SK-N-SH treated with all-trans-retinoic acid at 6 μM for 48 hours (cell line): ENCODE data around the gene FCHO2.
"Not testable (repeated sequence)": the region's sequence is repeated elsewhere in the genome, so short reads cannot be mapped to it uniquely, and the experiment has no call there.

Source experiments
- ATAC-seq: fragments of 200-7000 bp; cut with Tn5 transposase; 3 replicates; pipeline ENCODE4 v1.9.1; 2020; ENCODE audit warnings: mild to moderate bottlenecking, moderate library complexity
- BACH2 ChIP-seq: fragments of 250-450 bp; sonication (Bioruptor Pico); IDR thresholded peaks from 2 replicates; pipeline ENCODE4 v1.9.0; 2021; ENCODE audit warnings: mild to moderate bottlenecking, borderline replicate concordance
- CSDC2 ChIP-seq: fragments of 250-450 bp; sonication (Bioruptor Pico); IDR thresholded peaks from 2 replicates; pipeline ENCODE4 v1.5.0; 2020; ENCODE audit warnings: mild to moderate bottlenecking, moderate library complexity
- ESRRG ChIP-seq: fragments of 250-450 bp; sonication (Bioruptor Pico); IDR thresholded peaks from 2 replicates; pipeline ENCODE4 v1.6.1; 2021; ENCODE audit warnings: mild to moderate bottlenecking
- GLIS3 ChIP-seq: fragments of 250-450 bp; sonication (Bioruptor Pico); IDR thresholded peaks from 2 replicates; pipeline ENCODE4 v1.5.0; 2020; ENCODE audit warnings: mild to moderate bottlenecking, moderate library complexity
- ISL1 ChIP-seq: fragments of 250-450 bp; sonication (Bioruptor Pico); IDR thresholded peaks from 2 replicates; pipeline ENCODE4 v2.1.2; 2022; ENCODE audit warnings: mild to moderate bottlenecking, moderate library complexity
- PATZ1 ChIP-seq: fragments of 250-450 bp; sonication (Bioruptor Pico); IDR thresholded peaks from 2 replicates; pipeline ENCODE4 v1.8.0; 2020; ENCODE audit warnings: mild to moderate bottlenecking, moderate library complexity, borderline replicate concordance
- PPARA ChIP-seq: fragments of 250-450 bp; sonication (Bioruptor Pico); IDR thresholded peaks from 2 replicates; pipeline ENCODE4 v1.5.0; 2020; ENCODE audit warnings: mild to moderate bottlenecking, borderline replicate concordance
- RARB ChIP-seq: fragments of 250-450 bp; sonication (Bioruptor Pico); IDR thresholded peaks from 2 replicates; pipeline ENCODE4 v1.8.0; 2021; ENCODE audit warnings: mild to moderate bottlenecking, moderate library complexity
- TCF4 ChIP-seq: fragments of 250-450 bp; sonication (Bioruptor Pico); IDR thresholded peaks from 2 replicates; pipeline ENCODE4 v1.8.0; 2021; ENCODE audit warnings: mild to moderate bottlenecking, moderate library complexity, borderline replicate concordance
- TOX ChIP-seq: fragments of 250-450 bp; sonication (Bioruptor Pico); IDR thresholded peaks from 2 replicates; pipeline ENCODE4 v1.8.0; 2021; ENCODE audit warnings: mild to moderate bottlenecking, moderate library complexity, borderline replicate concordance
- ZC3H10 ChIP-seq: fragments of 250-450 bp; sonication (Bioruptor Pico); IDR thresholded peaks from 2 replicates; pipeline ENCODE4 v1.5.1; 2021; ENCODE audit warnings: mild to moderate bottlenecking, moderate library complexity
- ZFP3 ChIP-seq: fragments of 250-450 bp; sonication (Bioruptor Pico); IDR thresholded peaks from 2 replicates; pipeline ENCODE4 v1.5.0; 2020; ENCODE audit warnings: mild to moderate bottlenecking, moderate library complexity
- ZFP30 ChIP-seq: fragments of 450-650 bp; formaldehyde crosslinking; IDR thresholded peaks from 2 replicates; pipeline ENCODE4 v1.5.0; 2022; ENCODE audit warnings: mild to moderate bottlenecking, moderate library complexity
- ZNF565 ChIP-seq: fragments of 450-650 bp; formaldehyde crosslinking; conservative IDR thresholded peaks from 2 replicates; pipeline ENCODE4 v1.5.0; 2020; ENCODE audit warnings: low read depth, mild to moderate bottlenecking, moderate library complexity
- ZNF70 ChIP-seq: fragments of 450-650 bp; formaldehyde crosslinking; IDR thresholded peaks from 2 replicates; pipeline ENCODE4 v1.5.0; 2020; ENCODE audit warnings: mild to moderate bottlenecking, moderate library complexity
- ZNF8 ChIP-seq: fragments of 450-650 bp; formaldehyde crosslinking; IDR thresholded peaks from 2 replicates; pipeline ENCODE4 v1.5.0; 2020; ENCODE audit warnings: mild to moderate bottlenecking, moderate library complexity
- TF ChIP-seq, protein P1 (sequence below): fragments of 250-450 bp; sonication (Bioruptor Pico); IDR thresholded peaks from 2 replicates; pipeline ENCODE4 v1.5.1; 2021; ENCODE audit warnings: mild to moderate bottlenecking, moderate library complexity
- TF ChIP-seq, protein P2 (sequence below): fragments of 250-450 bp; sonication (Bioruptor Pico); IDR thresholded peaks from 2 replicates; pipeline ENCODE4 v1.8.0; 2021; ENCODE audit warnings: low read depth, mild to moderate bottlenecking, moderate library complexity, borderline replicate concordance

The FCHO2 gene

GRCh38 chr5:72959257-72959656 lies 3.4 kb downstream of the FCHO2 start (continued):
- TF ChIP-seq, protein P1, sequence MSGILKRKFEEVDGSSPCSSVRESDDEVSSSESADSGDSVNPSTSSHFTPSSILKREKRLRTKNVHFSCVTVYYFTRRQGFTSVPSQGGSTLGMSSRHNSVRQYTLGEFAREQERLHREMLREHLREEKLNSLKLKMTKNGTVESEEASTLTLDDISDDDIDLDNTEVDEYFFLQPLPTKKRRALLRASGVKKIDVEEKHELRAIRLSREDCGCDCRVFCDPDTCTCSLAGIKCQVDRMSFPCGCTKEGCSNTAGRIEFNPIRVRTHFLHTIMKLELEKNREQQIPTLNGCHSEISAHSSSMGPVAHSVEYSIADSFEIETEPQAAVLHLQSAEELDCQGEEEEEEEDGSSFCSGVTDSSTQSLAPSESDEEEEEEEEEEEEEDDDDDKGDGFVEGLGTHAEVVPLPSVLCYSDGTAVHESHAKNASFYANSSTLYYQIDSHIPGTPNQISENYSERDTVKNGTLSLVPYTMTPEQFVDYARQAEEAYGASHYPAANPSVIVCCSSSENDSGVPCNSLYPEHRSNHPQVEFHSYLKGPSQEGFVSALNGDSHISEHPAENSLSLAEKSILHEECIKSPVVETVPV (CRISPR knock-in tag), result no peak

DNA sequence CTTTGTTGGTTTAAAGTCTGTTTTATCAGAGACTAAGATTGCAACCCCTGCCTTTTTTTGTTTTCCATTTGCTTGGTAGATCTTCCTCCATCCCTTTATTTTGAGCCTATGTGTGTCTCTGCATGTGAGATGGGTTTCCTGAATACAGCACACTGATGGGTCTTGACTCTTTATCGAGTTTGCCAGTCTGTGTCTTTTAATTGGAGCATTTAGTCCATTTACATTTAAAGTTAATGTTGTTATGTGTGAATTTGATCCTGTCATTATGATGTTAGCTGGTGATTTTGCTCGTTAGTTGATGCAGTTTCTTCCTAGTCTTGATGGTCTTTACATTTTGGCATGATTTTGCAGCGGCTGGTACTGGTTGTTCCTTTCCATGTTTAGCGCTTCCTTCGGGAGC lies 18.6 kb downstream of the FCHO2 start:
- not testable (repeated sequence) for ATAC-seq

DNA sequence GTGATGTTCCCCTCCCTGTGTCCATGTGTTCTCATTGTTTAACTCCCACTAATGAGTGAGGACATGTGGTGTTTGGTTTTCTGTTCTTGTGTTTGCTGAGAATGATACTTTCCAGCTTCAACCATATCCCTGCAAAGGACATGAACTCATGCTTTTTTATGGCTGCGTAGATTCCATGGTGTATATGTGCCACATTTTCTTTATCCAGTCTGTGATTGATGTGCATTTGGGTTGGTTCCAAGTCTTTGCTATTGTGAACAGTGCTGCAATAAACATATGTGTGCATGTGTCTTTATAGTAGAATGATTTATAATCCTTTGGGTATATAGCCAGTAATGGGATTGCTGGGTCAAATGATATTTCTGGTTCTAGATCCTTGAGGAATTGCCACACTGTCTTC lies 21.0 kb downstream of the FCHO2 start:
- ATAC-seq, result not testable (repeated sequence)

DNA sequence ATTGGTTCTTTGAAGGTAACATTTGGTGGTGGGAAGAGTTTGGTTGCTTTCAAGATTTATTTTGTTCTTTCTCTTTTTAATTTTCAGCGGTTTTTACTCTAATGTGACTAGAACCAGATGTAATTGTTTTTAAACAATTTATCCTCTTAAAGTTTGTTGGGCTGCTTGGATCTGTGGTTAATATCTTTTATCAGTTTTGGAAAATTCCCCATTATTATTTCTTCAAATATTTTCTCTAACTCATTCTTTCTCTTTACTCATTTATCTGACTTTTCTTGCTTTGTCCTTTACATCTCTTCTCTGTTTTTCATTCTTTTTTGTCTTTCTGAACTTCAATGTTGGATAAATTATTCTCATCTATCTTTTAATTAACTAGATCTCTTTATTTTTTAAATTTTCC lies 29.9 kb downstream of the FCHO2 start:
- TF ChIP-seq PPARA (CRISPR knock-in tag) (no peak), ZNF565 (no peak)
- TF ChIP-seq, all 23 proteins: peak for 0
- no peak for ATAC-seq

DNA sequence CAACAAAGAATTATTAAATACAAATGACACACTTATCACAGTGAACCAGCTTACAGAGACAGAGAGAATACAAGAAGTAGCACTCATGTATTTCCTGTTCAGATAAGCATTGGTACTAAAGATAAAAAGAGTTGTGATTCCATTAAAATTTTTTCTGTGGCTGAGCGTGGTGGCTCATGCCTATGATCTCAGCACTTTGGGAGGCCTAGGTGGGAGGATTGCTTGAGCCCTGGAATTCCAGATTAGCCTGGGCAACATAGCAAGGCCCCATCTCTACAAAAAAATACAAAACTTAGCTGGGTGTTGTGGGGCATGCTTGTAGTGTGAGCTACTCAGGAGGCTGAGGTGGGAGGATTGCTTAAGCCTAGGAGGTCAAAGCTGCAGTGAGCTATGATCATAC lies 32.9 kb downstream of the FCHO2 start:
- no peak for TF ChIP-seq CSDC2 (CRISPR knock-in tag)
- TF ChIP-seq, all 23 proteins: peak for 0
- ATAC-seq, result no peak

- TF ChIP-seq ZNF565 (no peak), GLIS3 (CRISPR knock-in tag) (no peak), ZFP3 (CRISPR knock-in tag) (no peak), CSDC2 (CRISPR knock-in tag) (no peak), BACH2 (CRISPR knock-in tag) (no peak), ZFP30 (CRISPR knock-in tag) (no peak), TOX (CRISPR knock-in tag) (no peak), ZC3H10 (CRISPR knock-in tag) (no peak), ESRRG (CRISPR knock-in tag) (no peak), TCF4 (CRISPR knock-in tag) (no peak)
- TF ChIP-seq, protein P1 (CRISPR knock-in tag), result no peak
- TF ChIP-seq, protein P2, sequence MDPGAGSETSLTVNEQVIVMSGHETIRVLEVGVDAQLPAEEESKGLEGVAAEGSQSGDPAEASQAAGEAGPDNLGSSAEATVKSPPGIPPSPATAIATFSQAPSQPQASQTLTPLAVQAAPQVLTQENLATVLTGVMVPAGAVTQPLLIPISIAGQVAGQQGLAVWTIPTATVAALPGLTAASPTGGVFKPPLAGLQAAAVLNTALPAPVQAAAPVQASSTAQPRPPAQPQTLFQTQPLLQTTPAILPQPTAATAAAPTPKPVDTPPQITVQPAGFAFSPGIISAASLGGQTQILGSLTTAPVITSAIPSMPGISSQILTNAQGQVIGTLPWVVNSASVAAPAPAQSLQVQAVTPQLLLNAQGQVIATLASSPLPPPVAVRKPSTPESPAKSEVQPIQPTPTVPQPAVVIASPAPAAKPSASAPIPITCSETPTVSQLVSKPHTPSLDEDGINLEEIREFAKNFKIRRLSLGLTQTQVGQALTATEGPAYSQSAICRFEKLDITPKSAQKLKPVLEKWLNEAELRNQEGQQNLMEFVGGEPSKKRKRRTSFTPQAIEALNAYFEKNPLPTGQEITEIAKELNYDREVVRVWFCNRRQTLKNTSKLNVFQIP, result no peak
- TF ChIP-seq, all 23 proteins: peak for 0
- no peak for ATAC-seq
These were observed 35.6 kb downstream of the FCHO2 start for GRCh38 chr5:72991394-72991793.

DNA sequence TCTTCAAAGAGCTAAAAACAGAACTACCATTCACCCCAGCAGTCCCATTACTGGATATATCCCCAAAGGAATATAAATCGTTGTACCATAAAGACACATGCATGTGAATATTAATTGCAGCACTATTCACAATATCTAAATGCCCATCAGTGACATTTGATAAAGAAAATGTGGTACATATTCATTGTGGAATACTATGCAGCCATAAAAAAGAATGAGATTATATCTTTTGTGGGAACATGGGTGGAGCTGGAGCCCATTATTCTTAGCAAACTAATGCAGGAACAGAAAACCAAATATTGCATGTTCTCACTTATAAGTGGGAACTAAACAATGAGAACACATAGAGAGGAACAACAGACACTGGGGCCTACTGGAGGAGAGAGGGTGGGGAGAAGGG lies 38.7 kb downstream of the FCHO2 start:
- no peak for ATAC-seq

GRCh38 chr5:72996632-72997031 lies 40.8 kb downstream of the FCHO2 start:
- no peak for ATAC-seq
- TF ChIP-seq CSDC2 (CRISPR knock-in tag) (no peak), ZNF8 (CRISPR knock-in tag) (no peak), ZFP30 (CRISPR knock-in tag) (no peak), TCF4 (CRISPR knock-in tag) (no peak), ISL1 (CRISPR knock-in tag) (no peak), RARB (CRISPR knock-in tag) (no peak), GLIS3 (CRISPR knock-in tag) (no peak), PATZ1 (CRISPR knock-in tag) (no peak), ZC3H10 (CRISPR knock-in tag) (no peak), ZNF565 (no peak), ZFP3 (CRISPR knock-in tag) (no peak), ESRRG (CRISPR knock-in tag) (no peak), BACH2 (CRISPR knock-in tag) (no peak), ZNF70 (CRISPR knock-in tag) (no peak)
- TF ChIP-seq, protein P2, result no peak

More for the DNA sequence above, 38.7 kb downstream of the FCHO2 start:
- TF ChIP-seq ESRRG (CRISPR knock-in tag), result no peak
- TF ChIP-seq, protein P2, result no peak
- no peak for TF ChIP-seq ZFP30 (CRISPR knock-in tag)
- TF ChIP-seq ISL1 (CRISPR knock-in tag), result no peak
- no peak for TF ChIP-seq ZNF70 (CRISPR knock-in tag)
- TF ChIP-seq, all 23 proteins: peak for 0
